Testis (tissue), 3 donors: ENCODE measurements around the gene RANBP3. TPM values are rescaled to one million over a fixed set of nuclear protein-coding genes. Genes with fewer than 3 reads are reported as not detected.

ENCODE experiments used
- DNase-seq: peaks from one replicate; pipeline ENCODE4 v3.0.0-alpha.2; 2019
- H3K27ac ChIP-seq, 2 donors: fragments of 200-600 bp; sonication (generic); one replicate each; pipeline ENCODE4 v1.5.1; 2019
- H3K27me3 ChIP-seq: fragments of 200-600 bp; sonication (generic); one replicate; pipeline ENCODE4 v1.5.1; 2019
- H3K36me3 ChIP-seq: fragments of 200-600 bp; sonication (generic); one replicate; pipeline ENCODE4 v1.5.1; 2017; ENCODE audit warnings: low read depth; ENCODE audit errors: missing control alignments
- H3K4me1 ChIP-seq: fragments of 200-600 bp; sonication (generic); one replicate; pipeline ENCODE4 v1.5.1; 2019
- H3K4me3 ChIP-seq, 2 donors: fragments of 200-600 bp; sonication (generic); one replicate each; pipeline ENCODE4 v1.5.1; 2017 to 2019
- H3K9me3 ChIP-seq: fragments of 200-600 bp; sonication (generic); one replicate; pipeline ENCODE4 v1.5.1; 2017
- POLR2A ChIP-seq: fragments of 450-650 bp; IDR thresholded peaks from one replicate; pipeline ENCODE4 v1.6.1; 2017; ENCODE audit warnings: antibody characterized with exemption, mild to moderate bottlenecking, moderate library complexity
- WGBS, 2 donors: methylation state at CpG; one replicate each; pipeline ENCODE4 v1.1.5; 2018; 5-methylcytosine and 5-hydroxymethylcytosine counted together
- intact Hi-C: fragments of 100-400 bp; cut with DNase I; formaldehyde crosslinking; loops from one replicate; pipeline ENCODE4 v1.15.1; 2023; ENCODE audit warnings: low total_unique reads
- polyA plus RNA-seq: library from polyadenylated mRNA; stranded (reverse); fragments of 350-450 nt; fragmentation: Illumina TruSeq; extraction: RNeasy Lipid Tissue Mini Kit (QIAGEN cat#74804); gene quantifications from one replicate; pipeline ENCODE4 v1.2.3, GENCODE V29; 2014; ENCODE audit warnings: low read depth, low replicate concordance; ENCODE audit not compliant: insufficient read depth
- total RNA-seq, 2 donors: library from RNA; depleted of rRNA; stranded (reverse); fragments of >200 nt; gene quantifications; one replicate each; pipeline ENCODE4 v1.2.3, GENCODE V29; 2016
- TF ChIP-seq, protein P1 (sequence below), 3 experiments: fragments of 450-650 bp in 2 of 3; fragments of 200-600 bp in 1 of 3; sonication (generic) in 1 of 3; IDR thresholded peaks; one replicate each; pipeline ENCODE4 v1.5.1; 2016 to 2019; ENCODE audit warnings: antibody characterized with exemption in 3 of 3, mild to moderate bottlenecking in 2 of 3, moderate library complexity in 1 of 3

Gene RANBP3
- total and polyA plus RNA-seq, 3 donors from 2014 or later: 142 to 148 (median 145) TPM

DNA sequence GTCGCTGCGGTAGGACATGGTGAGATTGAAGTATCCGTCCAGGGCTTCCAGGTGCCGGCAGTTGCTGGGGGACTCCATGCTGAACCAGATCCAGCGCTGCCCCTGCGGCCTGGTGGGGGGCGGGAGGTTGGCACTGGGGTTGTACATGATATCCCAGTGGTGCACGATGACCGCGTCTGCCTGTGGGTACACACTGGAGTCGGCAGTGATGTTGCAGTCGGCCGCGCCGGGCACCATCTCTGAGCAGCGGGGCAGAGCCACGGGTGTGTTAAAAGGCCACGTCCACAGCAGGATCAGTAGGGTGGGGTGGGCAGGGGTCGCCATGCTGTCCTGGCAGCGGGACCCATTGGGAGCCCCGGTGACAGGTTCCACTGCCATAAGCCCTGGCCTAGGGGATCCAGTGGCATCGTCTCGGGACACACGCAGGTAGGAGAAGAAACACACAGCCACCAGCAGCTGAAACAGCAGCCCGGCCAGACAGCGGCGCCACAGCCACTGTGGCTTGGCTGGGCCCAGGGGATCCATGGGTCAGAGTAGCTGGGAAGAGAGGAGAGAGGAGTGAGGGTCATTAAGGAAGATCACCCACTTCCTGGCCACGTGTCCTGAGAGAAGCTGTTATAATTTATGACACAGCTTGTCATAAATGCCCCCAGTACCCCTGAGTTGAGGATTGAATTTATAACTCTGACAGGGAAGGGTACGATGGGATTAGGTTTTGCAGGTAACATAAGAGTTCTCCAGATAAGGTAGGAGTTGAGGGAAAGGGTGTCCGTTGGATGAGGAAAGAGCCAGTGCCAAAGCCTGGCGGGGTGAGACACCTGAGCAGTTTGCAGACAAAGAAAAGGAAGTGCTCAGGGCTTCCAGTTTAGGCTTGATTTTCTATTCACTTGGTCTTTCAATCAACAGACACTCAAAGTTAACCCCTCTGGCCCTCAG is 110.5 kb downstream of the RANBP3 start:
- intact Hi-C loops: no loop called here
- Histone ChIP-seq H3K27ac (no peak overlapping the region), H3K9me3 (no peaks in the 10 kb centered on the region), H3K4me3 (no peak overlapping the region), H3K27me3 (no peaks in the 10 kb centered on the region), H3K4me1 (no peaks in the 10 kb centered on the region), H3K36me3 (no peaks in the 10 kb centered on the region)
- TF ChIP-seq, protein P1, sequence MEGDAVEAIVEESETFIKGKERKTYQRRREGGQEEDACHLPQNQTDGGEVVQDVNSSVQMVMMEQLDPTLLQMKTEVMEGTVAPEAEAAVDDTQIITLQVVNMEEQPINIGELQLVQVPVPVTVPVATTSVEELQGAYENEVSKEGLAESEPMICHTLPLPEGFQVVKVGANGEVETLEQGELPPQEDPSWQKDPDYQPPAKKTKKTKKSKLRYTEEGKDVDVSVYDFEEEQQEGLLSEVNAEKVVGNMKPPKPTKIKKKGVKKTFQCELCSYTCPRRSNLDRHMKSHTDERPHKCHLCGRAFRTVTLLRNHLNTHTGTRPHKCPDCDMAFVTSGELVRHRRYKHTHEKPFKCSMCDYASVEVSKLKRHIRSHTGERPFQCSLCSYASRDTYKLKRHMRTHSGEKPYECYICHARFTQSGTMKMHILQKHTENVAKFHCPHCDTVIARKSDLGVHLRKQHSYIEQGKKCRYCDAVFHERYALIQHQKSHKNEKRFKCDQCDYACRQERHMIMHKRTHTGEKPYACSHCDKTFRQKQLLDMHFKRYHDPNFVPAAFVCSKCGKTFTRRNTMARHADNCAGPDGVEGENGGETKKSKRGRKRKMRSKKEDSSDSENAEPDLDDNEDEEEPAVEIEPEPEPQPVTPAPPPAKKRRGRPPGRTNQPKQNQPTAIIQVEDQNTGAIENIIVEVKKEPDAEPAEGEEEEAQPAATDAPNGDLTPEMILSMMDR (IDR thresholded peaks at IDR 0.05): no peak
- TF ChIP-seq POLR2A: no peak
- no peak for DNase-seq
- 80 to 86% methylated on average over 19 to 31 of the region's 31 CpGs for WGBS, 2 donors

Other genes with a start within 250 kb of the RANBP3 start
- 10 to 100 TPM; 24.0 to 35.0 TPM for gene PRR22, start 193.4 kb downstream of the RANBP3 start, total RNA-seq
- 54.9 TPM for gene PRR22, start 193.4 kb downstream of the RANBP3 start, polyA plus RNA-seq
- gene DUS3L, start 187.0 kb downstream of the RANBP3 start, total RNA-seq: 100 to 1,000 TPM in 1 of 2 donors, 10 to 100 TPM in 1; 92.2 to 114 TPM
- gene DUS3L, start 187.0 kb downstream of the RANBP3 start, polyA plus RNA-seq: 75.6 TPM
- gene NRTN, start 173.1 kb downstream of the RANBP3 start, total RNA-seq: 10 to 100 TPM in 1 of 2 donors, 1 to 10 TPM in 1; 6.5 to 13.5 TPM
- 1.7 TPM for gene NRTN, start 173.1 kb downstream of the RANBP3 start, polyA plus RNA-seq
- under 1 TPM; 0.19 to 0.39 TPM for gene FUT6, start 138.4 kb downstream of the RANBP3 start, total RNA-seq
- 0.84 TPM for gene FUT6, start 138.4 kb downstream of the RANBP3 start, polyA plus RNA-seq
- 1 to 10 TPM; 1.1 to 4.4 TPM for gene FUT3, start 126.7 kb downstream of the RANBP3 start, total RNA-seq
- 3.5 TPM for gene FUT3, start 126.7 kb downstream of the RANBP3 start, polyA plus RNA-seq
- 1 to 10 TPM in 1 of 2 donors, under 1 TPM in 1; 0.87 to 1.1 TPM for gene FUT5, start 107.6 kb downstream of the RANBP3 start, total RNA-seq
- gene FUT5, start 107.6 kb downstream of the RANBP3 start, polyA plus RNA-seq: 0.20 TPM
- 100 to 1,000 TPM; 167 to 194 TPM for gene NDUFA11, start 74.3 kb downstream of the RANBP3 start, total RNA-seq
- gene NDUFA11, start 74.3 kb downstream of the RANBP3 start, polyA plus RNA-seq: 170 TPM
- gene VMAC, start 73.3 kb downstream of the RANBP3 start, total RNA-seq: 1 to 10 TPM; 7.4 to 7.7 TPM
- 3.4 TPM for gene VMAC, start 73.3 kb downstream of the RANBP3 start, polyA plus RNA-seq
- gene CAPS, start 63.9 kb downstream of the RANBP3 start, total RNA-seq: 10 to 100 TPM in 1 of 2 donors, 1 to 10 TPM in 1; 9.4 to 13.9 TPM
- 20.9 TPM for gene CAPS, start 63.9 kb downstream of the RANBP3 start, polyA plus RNA-seq
- gene RFX2, start 132.4 kb upstream of the RANBP3 start, total RNA-seq: 100 to 1,000 TPM in 1 of 2 donors, 10 to 100 TPM in 1; 92.9 to 127 TPM
- gene RFX2, start 132.4 kb upstream of the RANBP3 start, polyA plus RNA-seq: 197 TPM
- gene ACSBG2, start 157.5 kb upstream of the RANBP3 start, total RNA-seq: 100 to 1,000 TPM in 1 of 2 donors, 10 to 100 TPM in 1; 83.4 to 316 TPM
- gene ACSBG2, start 157.5 kb upstream of the RANBP3 start, polyA plus RNA-seq: 411 TPM